HEK293T (cell line): ENCODE data around the gene TSPAN5.

Source experiments
- ARNT ChIP-seq: fragments of 450-650 bp; IDR thresholded peaks from 2 replicates; pipeline ENCODE4 v1.6.1; 2017; ENCODE audit warnings: mild to moderate bottlenecking
- BHLHE40 ChIP-seq: fragments of 450-650 bp; IDR thresholded peaks from 2 replicates; pipeline ENCODE4 v1.6.1; 2016; ENCODE audit warnings: mild to moderate bottlenecking, moderate library complexity, borderline replicate concordance
- ELF4 ChIP-seq: fragments of 450-650 bp; IDR thresholded peaks from 2 replicates; pipeline ENCODE4 v1.6.1; 2017; ENCODE audit warnings: antibody characterized with exemption
- FOXK2 ChIP-seq: fragments of 450-650 bp; IDR thresholded peaks from 2 replicates; pipeline ENCODE4 v1.6.1; 2016; ENCODE audit warnings: mild to moderate bottlenecking
- FOXM1 ChIP-seq: fragments of 450-650 bp; IDR thresholded peaks from 2 replicates; pipeline ENCODE4 v1.6.1; 2017; ENCODE audit warnings: mild to moderate bottlenecking, borderline replicate concordance
- HDGF ChIP-seq: fragments of 450-650 bp; IDR thresholded peaks from 2 replicates; pipeline ENCODE4 v1.6.1; 2017; ENCODE audit warnings: antibody characterized with exemption, borderline replicate concordance
- LEF1 ChIP-seq: fragments of 450-650 bp; IDR thresholded peaks from 2 replicates; pipeline ENCODE4 v1.6.1; 2017; ENCODE audit warnings: mild to moderate bottlenecking, borderline replicate concordance
- SP1 ChIP-seq: fragments of 450-650 bp; IDR thresholded peaks from 2 replicates; pipeline ENCODE4 v1.6.1; 2017
- SUZ12 ChIP-seq: fragments of 450-650 bp; IDR thresholded peaks from 2 replicates; pipeline ENCODE4 v1.6.1; 2016; ENCODE audit warnings: mild to moderate bottlenecking
- ZNF384 ChIP-seq: fragments of 450-650 bp; IDR thresholded peaks from 2 replicates; pipeline ENCODE4 v1.6.1; 2016

DNA sequence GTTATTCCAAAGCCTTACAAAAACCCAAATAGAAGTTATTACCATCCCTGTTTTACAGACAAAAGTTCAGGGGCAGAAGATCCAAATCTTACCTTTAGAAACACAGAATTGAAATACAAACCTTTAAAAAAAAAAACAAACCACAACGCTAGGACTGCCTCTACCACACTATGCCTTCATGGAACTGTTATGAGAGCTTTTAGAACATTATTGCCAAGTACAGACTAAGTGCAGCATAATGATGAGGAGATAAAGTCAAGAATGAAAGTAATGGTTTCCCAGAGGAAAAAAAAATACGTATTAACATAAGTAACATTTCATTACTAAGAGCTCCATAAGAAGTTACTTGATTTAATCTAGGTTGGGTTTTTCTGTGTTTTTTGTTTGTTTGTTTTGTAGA lies 34.3 kb downstream of the TSPAN5 start:
- TF ChIP-seq SUZ12 (no peak), ZNF384 (no peak), SP1 (no peak), FOXM1 (no peak), ELF4 (no peak), ARNT (no peak), HDGF (no peak), FOXK2 (no peak), BHLHE40 (no peak), LEF1 (no peak)
